Activated B cell treated with CpG ODN at 0.5 μM for 24 hours (primary cell): ENCODE data around the gene NFIA. TPM values are rescaled to one million over a fixed set of nuclear protein-coding genes. Genes with fewer than 3 reads are reported as not detected.

Experiments used
- ATAC-seq: fragments of 200-7000 bp; cut with Tn5 transposase; one replicate; pipeline ENCODE4 v1.10.0; 2021; ENCODE audit warnings: low read depth, mild to moderate bottlenecking, moderate library complexity
- CTCF ChIA-PET: fragments of 350-600 bp; sonication (Branson Sonifier 250); formaldehyde crosslinking; loops from one replicate; lab custom pipeline; 2021; ENCODE audit warnings: antibody characterized with exemption; lab: Charles Lee
- POLR2A ChIA-PET: fragments of 350-600 bp; sonication (Branson Sonifier 250); formaldehyde crosslinking; loops from one replicate; lab custom pipeline; 2021; ENCODE audit warnings: antibody characterized with exemption; lab: Charles Lee
- DNase-seq: peaks from one replicate; pipeline ENCODE4 v3.0.0; 2022
- H3K27ac Mint-ChIP-seq: one replicate; pipeline ENCODE4 v1.8.0; 2020; ENCODE audit warnings: mixed read lengths
- H3K27me3 Mint-ChIP-seq: one replicate; pipeline ENCODE4 v1.8.0; 2021; ENCODE audit warnings: mixed read lengths
- H3K36me3 Mint-ChIP-seq: one replicate; pipeline ENCODE4 v1.8.0; 2021; ENCODE audit warnings: low read depth, mixed read lengths
- H3K4me1 Mint-ChIP-seq: one replicate; pipeline ENCODE4 v1.8.0; 2021; ENCODE audit warnings: mixed read lengths
- H3K4me3 Mint-ChIP-seq: one replicate; pipeline ENCODE4 v1.8.0; 2020; ENCODE audit warnings: mild to moderate bottlenecking, mixed read lengths
- H3K9me3 Mint-ChIP-seq: one replicate; pipeline ENCODE4 v1.8.0; 2020; ENCODE audit warnings: mixed read lengths
- CTCF ChIP-seq: fragments of 200-600 bp; IDR thresholded peaks from one replicate; pipeline ENCODE4 v1.8.0; 2022; ENCODE audit warnings: antibody characterized with exemption, mild to moderate bottlenecking
- intact Hi-C: fragments of 100-400 bp; cut with micrococcal nuclease; formaldehyde crosslinking; loops from one replicate; pipeline ENCODE4 v1.15.1; 2024
- total RNA-seq: library from RNA; stranded (reverse); gene quantifications from 2 replicates; pipeline ENCODE4 v1.2.3, GENCODE V29; 2022

Gene NFIA
- total RNA-seq, 1 donor from 2014 or later, result 0.13 TPM

GRCh38 chr1:61357539-61357938 is 275.2 kb downstream of the NFIA start:
- intact Hi-C loops, result no loop called here
- H3K27me3 Mint-ChIP-seq, result no peaks in the 10 kb centered on the region

GRCh38 chr1:61358770-61359455 is 276.6 kb downstream of the NFIA start:
- Mint-ChIP-seq H3K4me3 (no peak overlapping the region), H3K27ac (no peak overlapping the region), H3K36me3 (no peaks in the 10 kb centered on the region), H3K27me3 (no peaks in the 10 kb centered on the region), H3K9me3 (no peaks in the 10 kb centered on the region), H3K4me1 (no peaks in the 10 kb centered on the region)
- intact Hi-C loops, result no loop called here
- POLR2A ChIA-PET, result no interaction called here
- DNase-seq, result no peak
- no peak for ATAC-seq
- TF ChIP-seq CTCF, result no peak
- CTCF ChIA-PET, result no interaction called here

More at GRCh38 chr1:61357539-61357938, 275.2 kb downstream of the NFIA start:
- ChIA-PET POLR2A (no interaction called here), CTCF (interaction anchor here (0.6 kb wide), 1 partner anchor 315 kb away, joined by 3 read pairs; no protein-coding TSS in a partner anchor)
- Mint-ChIP-seq H3K4me3 (no peak overlapping the region), H3K4me1 (no peaks in the 10 kb centered on the region), H3K27ac (no peak overlapping the region), H3K9me3 (no peaks in the 10 kb centered on the region), H3K36me3 (no peaks in the 10 kb centered on the region)
- ATAC-seq (no peak), DNase-seq (no peak)
- TF ChIP-seq CTCF, result no peak

GRCh38 chr1:61361931-61362330 is 279.6 kb downstream of the NFIA start:
- no peak overlapping the region for H3K27ac Mint-ChIP-seq
- ATAC-seq, result no peak

GRCh38 chr1:61362351-61362750 is 280.0 kb downstream of the NFIA start:
- no peaks in the 10 kb centered on the region for H3K4me1 Mint-ChIP-seq
- no peak for DNase-seq
- H3K27me3 Mint-ChIP-seq, result no peaks in the 10 kb centered on the region
- CTCF ChIA-PET, result no interaction called here
- no peak for ATAC-seq
- H3K27ac Mint-ChIP-seq, result no peak overlapping the region
- H3K4me3 Mint-ChIP-seq, result no peak overlapping the region
- intact Hi-C loops, result no loop called here
- POLR2A ChIA-PET, result no interaction called here
- no peaks in the 10 kb centered on the region for H3K36me3 Mint-ChIP-seq
- no peaks in the 10 kb centered on the region for H3K9me3 Mint-ChIP-seq
- no peak for TF ChIP-seq CTCF

More at GRCh38 chr1:61361931-61362330, 279.6 kb downstream of the NFIA start:
- Mint-ChIP-seq H3K9me3 (no peaks in the 10 kb centered on the region), H3K4me3 (no peak overlapping the region), H3K27me3 (no peaks in the 10 kb centered on the region), H3K4me1 (no peaks in the 10 kb centered on the region), H3K36me3 (no peaks in the 10 kb centered on the region)
- TF ChIP-seq CTCF, result no peak
- no peak for DNase-seq
- CTCF ChIA-PET, result no interaction called here
- intact Hi-C loops, result no loop called here
- POLR2A ChIA-PET, result no interaction called here

GRCh38 chr1:61368366-61368765 is 286.0 kb downstream of the NFIA start:
- ChIA-PET CTCF (no interaction called here), POLR2A (no interaction called here)
- Mint-ChIP-seq H3K4me3 (no peak overlapping the region), H3K9me3 (no peaks in the 10 kb centered on the region), H3K27ac (no peak overlapping the region), H3K36me3 (no peaks in the 10 kb centered on the region), H3K27me3 (no peaks in the 10 kb centered on the region), H3K4me1 (no peaks in the 10 kb centered on the region)
- DNase-seq (no peak), ATAC-seq (no peak)
- no peak for TF ChIP-seq CTCF
- intact Hi-C loops, result no loop called here
